Endothelial cell of umbilical vein (primary cell): ENCODE data around the gene SREBF1. TPM values are rescaled to one million over a fixed set of nuclear protein-coding genes. Genes with fewer than 3 reads are reported as not detected.

ENCODE experiments used
- BruUV-seq: library from RNA; stranded (reverse); fragments of 400-500 nt; replicated peaks from 2 replicates; lab custom pipeline; 2021; lab: Mats Ljungman, UMichigan
- CTCF ChIA-PET: fragments of 300-600, 350-600 bp; sonication (Branson Sonifier 250); formaldehyde crosslinking; loops from one replicate; lab custom pipeline; 2021; ENCODE audit warnings: antibody characterized with exemption, inconsistent platforms; lab: Charles Lee
- POLR2A ChIA-PET: fragments of 300-600, 350-600 bp; sonication (Branson Sonifier 250); formaldehyde crosslinking; loops from one replicate; lab custom pipeline; 2021; ENCODE audit warnings: antibody characterized with exemption, inconsistent platforms; lab: Charles Lee
- DNase-seq: peaks from one replicate; pipeline ENCODE4 v3.0.0-alpha.2; 2011; ENCODE audit warnings: low read depth, low spot score
- FAIRE-seq: peaks from 2 replicates; lab custom pipeline; 2011; peaks lifted over from hg19 to GRCh38; lab: Jason Lieb, UNC
- H2AFZ ChIP-seq: 2 replicates; pipeline ENCODE4 v1.6.0; 2012; ENCODE audit warnings: low read depth, low read length, control low read depth, inconsistent platforms
- H3K27ac ChIP-seq: 2 replicates; pipeline ENCODE4 v1.5.1; 2011; ENCODE audit warnings: low read depth, mild to moderate bottlenecking, control low read depth, low read length, moderate library complexity; ENCODE audit not compliant: insufficient read depth
- H3K27me3 ChIP-seq, 2 experiments: 2 replicates each; pipeline versions ENCODE4 v1.6.0 to v1.6.1; 2011; ENCODE audit warnings: low read length in 2 of 2, mixed read lengths in 1 of 2; ENCODE audit not compliant: control insufficient read depth in 2 of 2, insufficient read depth in 2 of 2
- H3K36me3 ChIP-seq, 2 experiments: 2 replicates in 1 of 2; 3 replicates in 1 of 2; pipeline ENCODE4 v1.5.1; 2011; ENCODE audit warnings: low read length in 2 of 2, mild to moderate bottlenecking in 1 of 2, moderate library complexity in 1 of 2; ENCODE audit not compliant: control insufficient read depth in 2 of 2, insufficient read depth in 2 of 2; ENCODE audit errors: extremely low read depth in 1 of 2
- H3K4me1 ChIP-seq: 3 replicates; pipeline ENCODE4 v1.5.1; 2011; ENCODE audit warnings: mild to moderate bottlenecking, low read length; ENCODE audit not compliant: control insufficient read depth, insufficient read depth; ENCODE audit errors: extremely low read depth
- H3K4me2 ChIP-seq: 2 replicates; pipeline ENCODE4 v1.6.1; 2011; ENCODE audit warnings: low read length, control low read depth, mixed read lengths; ENCODE audit not compliant: insufficient read depth
- H3K4me3 ChIP-seq, 3 experiments: fragments of 200-600 bp in 1 of 3; sonication (generic), shearing (Covaris generic) in 1 of 3; replicated peaks in 1 of 3; 2 replicates each; pipeline ENCODE4 v1.5.1; 2011 to 2016; ENCODE audit warnings: control low read depth in 3 of 3, low read length in 3 of 3, mild to moderate bottlenecking in 2 of 3, inconsistent platforms in 1 of 3, low read depth in 1 of 3, moderate library complexity in 1 of 3; ENCODE audit not compliant: insufficient read depth in 1 of 3
- H3K79me2 ChIP-seq: 2 replicates; pipeline ENCODE4 v1.6.0; 2012; ENCODE audit warnings: low read length, inconsistent platforms; ENCODE audit not compliant: control insufficient read depth, insufficient read depth
- H3K9ac ChIP-seq: replicated peaks from 2 replicates; pipeline ENCODE3; 2011; ENCODE audit warnings: low read length, control low read depth; ENCODE audit not compliant: insufficient read depth; ENCODE audit errors: extremely low read depth
- H3K9me1 ChIP-seq: replicated peaks from 3 replicates; pipeline ENCODE4 v1.6.0; 2011; ENCODE audit warnings: mild to moderate bottlenecking, low read length; ENCODE audit not compliant: control insufficient read depth, insufficient read depth; ENCODE audit errors: extremely low read depth
- H3K9me3 ChIP-seq: replicated peaks from 2 replicates; pipeline ENCODE4 v1.5.1; 2012; ENCODE audit warnings: low read length, inconsistent platforms; ENCODE audit not compliant: control insufficient read depth, insufficient read depth
- H4K20me1 ChIP-seq: replicated peaks from 2 replicates; pipeline ENCODE3; 2011; ENCODE audit warnings: mild to moderate bottlenecking, low read length; ENCODE audit not compliant: control insufficient read depth, insufficient read depth; ENCODE audit errors: extremely low read depth
- CTCF ChIP-seq, 2 donors: IDR thresholded peaks; 1 replicate in 1 of 2; 2 replicates in 1 of 2; pipeline ENCODE4 v1.5.1; 2011; ENCODE audit warnings: low read length in 2 of 2, mild to moderate bottlenecking in 2 of 2, moderate library complexity in 2 of 2, control low read depth in 1 of 2, inconsistent platforms in 1 of 2, low read depth in 1 of 2; ENCODE audit not compliant: insufficient read depth in 1 of 2; ENCODE audit errors: extremely low read depth in 1 of 2
- EZH2 ChIP-seq: IDR thresholded peaks from 2 replicates; pipeline ENCODE4 v1.6.1; 2012; ENCODE audit warnings: borderline replicate concordance, low read depth, mild to moderate bottlenecking, moderate library complexity, low read length, inconsistent platforms; ENCODE audit not compliant: severe bottlenecking
- FOS ChIP-seq: IDR thresholded peaks from 2 replicates; pipeline ENCODE4 v1.6.1; 2011; ENCODE audit warnings: mild to moderate bottlenecking, low read length, moderate library complexity, borderline replicate concordance; ENCODE audit not compliant: insufficient read depth
- GATA2 ChIP-seq: IDR thresholded peaks from 2 replicates; pipeline ENCODE4 v1.7.0; 2011; ENCODE audit warnings: low read depth, mild to moderate bottlenecking, moderate library complexity, mixed read lengths, low read length; ENCODE audit not compliant: insufficient read length, insufficient read depth
- JUN ChIP-seq: IDR thresholded peaks from 2 replicates; pipeline ENCODE4 v1.6.1; 2011; ENCODE audit warnings: borderline replicate concordance, low read depth; ENCODE audit not compliant: insufficient read length, insufficient read depth
- MYC ChIP-seq: IDR thresholded peaks from one replicate; pipeline ENCODE4 v1.6.1; 2011; ENCODE audit warnings: mild to moderate bottlenecking, low read depth, low read length
- POLR2A ChIP-seq: IDR thresholded peaks from 2 replicates; pipeline ENCODE4 v1.6.1; 2012; ENCODE audit warnings: low read depth, mild to moderate bottlenecking, control low read depth, low read length
- POLR2AphosphoS5 ChIP-seq: IDR thresholded peaks from 2 replicates; pipeline ENCODE4 v1.6.1; 2012; ENCODE audit warnings: low read depth, mild to moderate bottlenecking, control low read depth, low read length, moderate library complexity; ENCODE audit not compliant: insufficient read depth
- dilution Hi-C: fragments of 300-500 bp; cut with MboI; formaldehyde crosslinking; loops from one replicate; pipeline ENCODE4 v1.15.0; 2019; ENCODE audit warnings: low sequenced_read_pairs; ENCODE audit not compliant: extremely low pct_ligation_motif_present
- intact Hi-C: fragments of 100-400 bp; cut with micrococcal nuclease; formaldehyde crosslinking; loops from one replicate; pipeline ENCODE4 v1.10.0; 2022
- polyA plus RNA-seq, 4 experiments: library from polyadenylated mRNA; depleted of rRNA in 3 of 4; stranded (reverse) in 3 of 4; unstranded in 1 of 4; fragments of >200 nt; gene quantifications; 2 replicates each; pipeline versions ENCODE4 v1.2.1 to v1.2.3, GENCODE V29; 2011 to 2012; ENCODE audit warnings: missing spikeins in 1 of 4
- total RNA-seq: library from RNA; stranded (reverse); gene quantifications from 2 replicates; pipeline ENCODE4 v1.2.3, GENCODE V29; 2021
- TF ChIP-seq, protein P1 (sequence below): IDR thresholded peaks from 2 replicates; pipeline ENCODE4 v1.6.1; 2011; ENCODE audit not compliant: insufficient read depth, insufficient read length

Gene SREBF1
- total and polyA plus RNA-seq, 2 donors (not counting 3 experiments of a cell fraction or from before 2014, with no cell fraction given) = 50.4 to 109 TPM

DNA sequence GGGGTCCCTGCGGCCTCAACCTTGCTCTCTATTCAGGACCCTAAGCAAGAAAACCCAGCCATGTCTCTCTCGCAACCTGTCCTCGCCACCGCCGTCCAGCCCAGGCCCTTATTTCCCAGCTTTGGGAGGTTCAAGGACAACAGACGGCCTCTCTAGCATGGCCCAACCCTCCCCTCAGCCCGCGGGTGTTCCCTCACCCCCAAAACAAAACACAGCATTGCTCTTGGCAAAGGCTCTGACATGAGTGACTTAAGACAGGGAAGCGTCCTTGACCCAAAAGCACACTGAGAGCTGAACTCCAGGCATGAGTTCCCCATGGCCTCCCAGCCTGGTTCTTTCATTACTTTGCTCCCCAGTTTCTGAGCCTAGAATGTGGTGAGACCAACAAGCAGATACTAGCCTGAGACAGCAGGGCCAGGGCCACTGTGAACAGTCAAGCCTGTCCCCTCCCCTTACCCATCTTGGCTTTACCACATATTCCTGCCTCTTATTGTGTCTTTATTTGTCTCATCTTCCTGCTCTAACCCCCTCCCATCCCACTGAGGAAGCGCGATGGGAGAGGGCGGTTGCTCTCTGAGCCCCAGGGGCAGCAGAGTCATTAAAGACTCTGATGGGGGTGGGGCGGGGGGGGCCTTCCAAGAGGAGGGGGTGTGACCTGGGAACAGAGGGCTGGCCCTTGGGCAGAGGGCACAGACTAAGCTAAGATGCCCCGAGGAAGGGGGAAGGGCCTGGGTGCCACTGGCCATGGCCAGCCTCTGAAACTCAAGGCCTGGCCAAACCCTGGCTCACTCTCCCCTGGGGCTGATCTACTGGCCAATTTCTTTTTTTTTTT, 11.8 kb downstream of the SREBF1 start:
- CTCF ChIA-PET = no interaction called here
- Histone ChIP-seq H3K79me2 (peaks cover 70% of the 10 kb centered on the region), H3K27me3 (no peaks in the 10 kb centered on the region), H2AFZ (no peak overlapping the region), H3K27ac (peak overlapping the region; percentile 53), H3K4me3 (no peak overlapping the region), H3K9ac (no peak overlapping the region), H3K4me2 (no peak overlapping the region), H3K9me3 (no peaks in the 10 kb centered on the region), H3K36me3 (no peaks in the 10 kb centered on the region), H4K20me1 (no peaks in the 10 kb centered on the region), H3K4me1 (peaks cover 27% of the 10 kb centered on the region), H3K9me1 (no peaks in the 10 kb centered on the region)
- dilution Hi-C loops = no loop called here
- no peak for TF ChIP-seq GATA2
- no peak for TF ChIP-seq EZH2
- TF ChIP-seq CTCF (IDR thresholded peaks at IDR 0.05; ENCODE audit: extremely low read depth in 1 of 2, insufficient read depth in 1 of 2, low read depth in 1 of 2, low read length in 2 of 2) = no peak
- no peak for TF ChIP-seq POLR2AphosphoS5
- no peak for TF ChIP-seq JUN
- TF ChIP-seq MYC = no peak
- no peak for TF ChIP-seq FOS
- TF ChIP-seq, protein P1, sequence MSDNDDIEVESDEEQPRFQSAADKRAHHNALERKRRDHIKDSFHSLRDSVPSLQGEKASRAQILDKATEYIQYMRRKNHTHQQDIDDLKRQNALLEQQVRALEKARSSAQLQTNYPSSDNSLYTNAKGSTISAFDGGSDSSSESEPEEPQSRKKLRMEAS = no peak
- no peak for TF ChIP-seq POLR2A
- BruUV-seq = no TSS peak
- intact Hi-C loops = no loop called here
- FAIRE-seq = no peak
- POLR2A ChIA-PET = no interaction called here
- no peak for DNase-seq
